Muscle of arm (tissue), 14 donors: ENCODE data around the gene OR5D14. TPM values are rescaled to one million over a fixed set of nuclear protein-coding genes. Genes with fewer than 3 reads are reported as not detected.

Experiments used
- DNase-seq: peaks from one replicate; pipeline ENCODE4 v3.0.0-alpha.2; 2013
- long read RNA-seq, 11 donors: transcript quantifications; one replicate each; lab custom pipeline, GENCODE V29; 2026
- polyA plus RNA-seq, 12 donors: library from polyadenylated mRNA; unstranded; fragments of 120-200 nt; gene quantifications; one replicate each; pipeline ENCODE4 v1.2.1, GENCODE V29; 2013; ENCODE audit not compliant: insufficient read length in 12 of 12

Gene OR5D14
- polyA plus RNA-seq: not detected
- long read RNA-seq, donor 1: 0 reads
- long read RNA-seq, donor 2: 0 reads
- long read RNA-seq, donor 3: 0 reads
- long read RNA-seq, donor 4: 0 reads
- long read RNA-seq, donor 5: 0 reads
- long read RNA-seq, donor 6: 0 reads
- long read RNA-seq, donor 7: 0 reads
- long read RNA-seq, donor 8: 0 reads
- long read RNA-seq, donor 9: 0 reads
- long read RNA-seq, donor 10: 0 reads
- long read RNA-seq, donor 11: 0 reads

- no peak for DNase-seq
Observed at GRCh38 chr11:55795256-55795655, at the start of gene OR5D14. Gene OR5D14, plus strand, starts transcription at chr11:55795556. Its CDS starts 0 bp downstream, at chr11:55795556.

GRCh38 chr11:55773138-55773537, 22.2 kb upstream of the OR5D14 start, which contains the start of gene OR5D13:
Gene OR5D13, plus strand, starts transcription at chr11:55773438. Its CDS starts 0 bp downstream, at chr11:55773438.
- no peak for DNase-seq

- DNase-seq: no peak
Observed at GRCh38 chr11:55791606-55792005, 3.8 kb upstream of the OR5D14 start.

GRCh38 chr11:55793321-55793720, 2.0 kb upstream of the OR5D14 start:
- no peak for DNase-seq

- DNase-seq: no peak
Observed at GRCh38 chr11:55806248-55806647, 10.9 kb downstream of the OR5D14 start.

- no peak for DNase-seq
Observed at GRCh38 chr11:55811067-55811466, 15.7 kb downstream of the OR5D14 start, which contains the start of gene OR5L1. Gene OR5L1, plus strand, starts transcription at chr11:55811367. Its CDS starts 100 bp downstream, at chr11:55811467.

- DNase-seq: no peak
Observed at GRCh38 chr11:55819330-55819729, 24.0 kb downstream of the OR5D14 start, which contains the start of gene OR5D18. Gene OR5D18, plus strand, starts transcription at chr11:55819630. Its CDS starts 0 bp downstream, at chr11:55819630.

- no peak for DNase-seq
Observed at GRCh38 chr11:55826919-55827318, 31.6 kb downstream of the OR5D14 start, which contains the start of gene OR5L2. Gene OR5L2, plus strand, starts transcription at chr11:55827219. Its CDS starts 0 bp downstream, at chr11:55827219.

GRCh38 chr11:55838452-55838851, 43.1 kb downstream of the OR5D14 start, which contains the start of gene OR5D16:
Gene OR5D16, plus strand, starts transcription at chr11:55838752. Its CDS starts 0 bp downstream, at chr11:55838752.
- DNase-seq: no peak

Other genes with a start within 250 kb of the OR5D14 start
- gene OR4C15, start 241.1 kb upstream of the OR5D14 start, polyA plus RNA-seq: not detected
- gene OR4C16, start 223.4 kb upstream of the OR5D14 start, polyA plus RNA-seq: not detected
- gene OR4C11, start 187.9 kb upstream of the OR5D14 start, polyA plus RNA-seq: not detected
- gene OR4P4, start 160.4 kb upstream of the OR5D14 start, polyA plus RNA-seq: under 1 TPM in 5 of 12 donors, not detected in 7; 0.07 to 0.15 (median 0.09) TPM
- gene OR4S2, start 147.2 kb upstream of the OR5D14 start, polyA plus RNA-seq: not detected
- not detected for gene OR4C6, start 133.4 kb upstream of the OR5D14 start, polyA plus RNA-seq
- not detected for gene OR5D13, start 22.1 kb upstream of the OR5D14 start, polyA plus RNA-seq
- not detected for gene OR5L1, start 15.8 kb downstream of the OR5D14 start, polyA plus RNA-seq
- not detected for gene OR5D18, start 24.1 kb downstream of the OR5D14 start, polyA plus RNA-seq
- gene OR5L2, start 31.7 kb downstream of the OR5D14 start, polyA plus RNA-seq: not detected
- gene OR5D16, start 43.2 kb downstream of the OR5D14 start, polyA plus RNA-seq: not detected
- not detected for gene TRIM51, start 87.7 kb downstream of the OR5D14 start, polyA plus RNA-seq
- gene OR5W2, start 119.0 kb downstream of the OR5D14 start, polyA plus RNA-seq: not detected
- gene OR5I1, start 140.8 kb downstream of the OR5D14 start, polyA plus RNA-seq: not detected
- gene OR10AG1, start 174.4 kb downstream of the OR5D14 start, polyA plus RNA-seq: not detected
- not detected for gene OR5F1, start 199.1 kb downstream of the OR5D14 start, polyA plus RNA-seq
- under 1 TPM in 5 of 12 donors, not detected in 7; 0.01 to 0.07 (median 0.03) TPM for gene OR5AS1, start 232.1 kb downstream of the OR5D14 start, polyA plus RNA-seq